NCI-H2227 (cell line): ENCODE results near the gene KCNN3.
"Not testable (repeated sequence)": the region's sequence is repeated elsewhere in the genome, so short reads cannot be mapped to it uniquely, and the experiment has no call there.

Experiments used
- DNase-seq: peaks from one replicate; lab custom pipeline; 2025; ENCODE audit not compliant: unreplicated experiment; lab: John Stamatoyannopoulos, UW

Gene KCNN3

GRCh38 chr1:154670310-154671270 lies 199.5 kb downstream of the KCNN3 start:
- DNase-seq = not testable (repeated sequence)

- peak; percentile 85 for DNase-seq
Observed at GRCh38 chr1:154669464-154670282, 200.4 kb downstream of the KCNN3 start.

GRCh38 chr1:154666051-154666790 lies 203.9 kb downstream of the KCNN3 start:
- DNase-seq = no peak

- DNase-seq = no peak
Observed at GRCh38 chr1:154664331-154665002, 205.6 kb downstream of the KCNN3 start.

GRCh38 chr1:154663471-154664060 lies 206.5 kb downstream of the KCNN3 start:
- no peak for DNase-seq

- DNase-seq = no peak
Observed at GRCh38 chr1:154661110-154661509, 209.0 kb downstream of the KCNN3 start.

- no peak for DNase-seq
Observed at GRCh38 chr1:154659823-154660592, 210.1 kb downstream of the KCNN3 start.

GRCh38 chr1:154657556-154657955 lies 212.5 kb downstream of the KCNN3 start:
- DNase-seq = no peak

GRCh38 chr1:154652893-154653292 lies 217.2 kb downstream of the KCNN3 start:
- no peak for DNase-seq
